Colonic mucosa (tissue), 4 donors: ENCODE measurements around the gene C14orf132. TPM values are rescaled to one million over a fixed set of nuclear protein-coding genes. Genes with fewer than 3 reads are reported as not detected.

Source experiments
- DNase-seq: peaks from one replicate; pipeline ENCODE4 v3.0.0-alpha.2; 2020
- H3K27ac ChIP-seq: fragments of 200-600 bp; one replicate; pipeline ENCODE4 v1.8.0; 2021
- H3K27me3 ChIP-seq: fragments of 200-600 bp; one replicate; pipeline ENCODE4 v1.8.0; 2021
- H3K36me3 ChIP-seq: fragments of 200-600 bp; one replicate; pipeline ENCODE4 v1.8.0; 2021
- H3K4me1 ChIP-seq: fragments of 200-600 bp; one replicate; pipeline ENCODE4 v1.8.0; 2021; ENCODE audit warnings: mild to moderate bottlenecking
- H3K4me3 ChIP-seq: fragments of 200-600 bp; one replicate; pipeline ENCODE4 v1.8.0; 2021
- H3K9ac ChIP-seq, 2 donors: one replicate each; pipeline ENCODE4 v1.7.0; 2013; ENCODE audit warnings: control low read depth in 2 of 2, low read depth in 2 of 2, low read length in 2 of 2
- H3K9me3 ChIP-seq: fragments of 200-600 bp; one replicate; pipeline ENCODE4 v1.8.0; 2021
- intact Hi-C: fragments of 100-400 bp; cut with DNase I; formaldehyde crosslinking; loops from one replicate; pipeline ENCODE4 v1.14.1; 2022
- total RNA-seq, 2 donors: library from RNA; stranded (reverse); fragmentation: NEBNext Ultra II Directional in 1 of 2; extraction: Animal tissue kit (Norgen Biotek cat#: 25700) in 1 of 2; gene quantifications; one replicate each; pipeline ENCODE4 v1.2.1, GENCODE V29; 2021
- TF ChIP-seq, protein P1 (sequence below): fragments of 200-600 bp; IDR thresholded peaks from one replicate; pipeline ENCODE4 v1.8.0; 2022; ENCODE audit warnings: antibody characterized with exemption, mild to moderate bottlenecking
- donor health status: healthy.
- donor health status: DM: no; HTN: no; CAD: no.
- donor health status: DM: no; HTN: no; CAD: no.

Gene C14orf132
- total RNA-seq, 2 donors from 2014 or later = 2.2 to 3.6 TPM

- Histone ChIP-seq H3K9me3 (no peaks in the 10 kb centered on the region), H3K4me3 (no peak overlapping the region), H3K9ac (no peak overlapping the region), H3K27me3 (peaks cover 8% of the 10 kb centered on the region), H3K4me1 (peaks cover 9% of the 10 kb centered on the region), H3K27ac (no peak overlapping the region), H3K36me3 (no peaks in the 10 kb centered on the region)
- TF ChIP-seq, protein P1, sequence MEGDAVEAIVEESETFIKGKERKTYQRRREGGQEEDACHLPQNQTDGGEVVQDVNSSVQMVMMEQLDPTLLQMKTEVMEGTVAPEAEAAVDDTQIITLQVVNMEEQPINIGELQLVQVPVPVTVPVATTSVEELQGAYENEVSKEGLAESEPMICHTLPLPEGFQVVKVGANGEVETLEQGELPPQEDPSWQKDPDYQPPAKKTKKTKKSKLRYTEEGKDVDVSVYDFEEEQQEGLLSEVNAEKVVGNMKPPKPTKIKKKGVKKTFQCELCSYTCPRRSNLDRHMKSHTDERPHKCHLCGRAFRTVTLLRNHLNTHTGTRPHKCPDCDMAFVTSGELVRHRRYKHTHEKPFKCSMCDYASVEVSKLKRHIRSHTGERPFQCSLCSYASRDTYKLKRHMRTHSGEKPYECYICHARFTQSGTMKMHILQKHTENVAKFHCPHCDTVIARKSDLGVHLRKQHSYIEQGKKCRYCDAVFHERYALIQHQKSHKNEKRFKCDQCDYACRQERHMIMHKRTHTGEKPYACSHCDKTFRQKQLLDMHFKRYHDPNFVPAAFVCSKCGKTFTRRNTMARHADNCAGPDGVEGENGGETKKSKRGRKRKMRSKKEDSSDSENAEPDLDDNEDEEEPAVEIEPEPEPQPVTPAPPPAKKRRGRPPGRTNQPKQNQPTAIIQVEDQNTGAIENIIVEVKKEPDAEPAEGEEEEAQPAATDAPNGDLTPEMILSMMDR = no peak
- intact Hi-C loops = no loop called here
- no peak for DNase-seq
Observed at GRCh38 chr14:96042248-96042930, 3.2 kb downstream of the C14orf132 start.

DNA sequence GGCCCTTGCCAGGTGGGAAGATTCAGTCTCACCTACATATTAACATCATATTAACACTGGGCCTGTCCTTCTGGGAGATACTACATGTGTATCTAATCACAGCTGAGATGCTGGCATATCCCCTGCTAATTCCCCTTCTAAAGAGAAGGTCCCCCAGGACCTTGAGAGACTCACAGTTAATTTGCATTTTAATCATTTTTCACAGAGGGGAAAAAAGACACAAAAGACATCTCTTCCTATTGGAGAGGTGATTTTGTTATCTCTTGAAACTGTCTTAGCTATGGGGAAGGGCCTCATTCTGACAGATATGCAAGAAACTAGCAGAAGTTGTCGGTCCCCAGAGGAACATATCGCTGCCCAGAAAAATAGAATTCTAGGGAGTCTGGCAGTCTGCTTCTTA lies 7.5 kb downstream of the C14orf132 start:
- Histone ChIP-seq H3K27ac (no peak overlapping the region), H3K4me1 (no peaks in the 10 kb centered on the region), H3K36me3 (no peaks in the 10 kb centered on the region), H3K4me3 (no peak overlapping the region), H3K9me3 (no peaks in the 10 kb centered on the region), H3K9ac (no peak overlapping the region), H3K27me3 (no peaks in the 10 kb centered on the region)
- no peak for DNase-seq
- intact Hi-C loops = no loop called here
- TF ChIP-seq, protein P1 = no peak

DNA sequence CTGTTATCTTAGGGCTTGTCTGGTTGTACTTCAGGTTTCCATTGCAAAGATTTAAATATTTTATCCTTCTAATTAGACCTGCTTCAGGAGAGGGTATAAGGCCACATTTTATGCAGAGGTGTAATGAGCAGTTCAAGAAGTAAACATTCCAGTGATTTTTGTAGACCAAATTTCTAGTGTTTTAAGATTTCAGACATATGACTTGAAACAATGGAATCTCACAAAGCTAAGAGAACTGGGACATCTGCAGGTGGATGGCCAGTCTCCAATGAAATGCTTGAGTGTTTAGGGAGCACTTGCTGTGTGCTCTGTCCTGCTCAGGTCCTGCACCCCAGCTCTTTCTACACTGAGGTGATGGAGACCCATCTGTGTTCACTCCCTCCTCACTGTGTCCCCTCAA lies 7.9 kb downstream of the C14orf132 start:
- no peaks in the 10 kb centered on the region for H3K4me1 ChIP-seq
- TF ChIP-seq, protein P1 = no peak
- no peaks in the 10 kb centered on the region for H3K9me3 ChIP-seq
- intact Hi-C loops = no loop called here
- no peak overlapping the region for H3K27ac ChIP-seq
- DNase-seq = no peak
- H3K4me3 ChIP-seq = no peak overlapping the region
- no peaks in the 10 kb centered on the region for H3K36me3 ChIP-seq
- H3K9ac ChIP-seq = no peak overlapping the region
- no peaks in the 10 kb centered on the region for H3K27me3 ChIP-seq

- no peaks in the 10 kb centered on the region for H3K4me1 ChIP-seq
- H3K4me3 ChIP-seq = no peak overlapping the region
- no peaks in the 10 kb centered on the region for H3K27me3 ChIP-seq
- H3K27ac ChIP-seq = no peak overlapping the region
- TF ChIP-seq, protein P1 = no peak
- H3K36me3 ChIP-seq = no peaks in the 10 kb centered on the region
- no peak for DNase-seq
- intact Hi-C loops = no loop called here
- H3K9ac ChIP-seq = no peak overlapping the region
- H3K9me3 ChIP-seq = no peaks in the 10 kb centered on the region
Observed at GRCh38 chr14:96049932-96050331, 10.8 kb downstream of the C14orf132 start.

GRCh38 chr14:96050482-96050881 lies 11.3 kb downstream of the C14orf132 start:
- no peak overlapping the region for H3K9ac ChIP-seq
- TF ChIP-seq, protein P1 = no peak
- H3K27ac ChIP-seq = no peak overlapping the region
- intact Hi-C loops = no loop called here
- no peaks in the 10 kb centered on the region for H3K27me3 ChIP-seq
- H3K36me3 ChIP-seq = no peaks in the 10 kb centered on the region
- H3K4me1 ChIP-seq = no peaks in the 10 kb centered on the region
- no peak overlapping the region for H3K4me3 ChIP-seq
- H3K9me3 ChIP-seq = no peaks in the 10 kb centered on the region
- DNase-seq = no peak
